IgD-negative memory B cell (primary cell): ENCODE measurements around the gene GPR162. TPM values are rescaled to one million over a fixed set of nuclear protein-coding genes. Genes with fewer than 3 reads are reported as not detected.

Experiments
- H3K27ac Mint-ChIP-seq, 3 donors: one replicate each; pipeline ENCODE4 v1.8.0; 2020 to 2022; ENCODE audit warnings: mild to moderate bottlenecking in 3 of 3, mixed read lengths in 3 of 3, moderate library complexity in 1 of 3
- H3K27me3 Mint-ChIP-seq: one replicate; pipeline ENCODE4 v1.8.0; 2021; ENCODE audit warnings: mixed read lengths
- H3K36me3 Mint-ChIP-seq: one replicate; pipeline ENCODE4 v1.8.0; 2020; ENCODE audit warnings: mild to moderate bottlenecking, mixed read lengths
- H3K4me1 Mint-ChIP-seq, 3 donors: one replicate each; pipeline ENCODE4 v1.8.0; 2020 to 2022; ENCODE audit warnings: mixed read lengths in 3 of 3, mild to moderate bottlenecking in 1 of 3
- H3K4me3 Mint-ChIP-seq, 4 donors: one replicate each; pipeline ENCODE4 v1.8.0; 2020 to 2022; ENCODE audit warnings: mild to moderate bottlenecking in 4 of 4, mixed read lengths in 4 of 4, moderate library complexity in 3 of 4
- H3K9me3 Mint-ChIP-seq, 3 donors: one replicate each; pipeline ENCODE4 v1.8.0; 2020 to 2021; ENCODE audit warnings: mixed read lengths in 3 of 3, mild to moderate bottlenecking in 1 of 3
- polyA plus RNA-seq: library from polyadenylated mRNA; unstranded; fragments of 300-500 nt; fragmentation: Illumina TruSeq; gene quantifications from one replicate; pipeline ENCODE4 v1.2.3, GENCODE V29; 2021

The GPR162 gene
- polyA plus RNA-seq, 1 donor from 2014 or later = not detected

- Mint-ChIP-seq H3K27ac (peak overlapping the region in 1 of 3 donors; percentile 36), H3K27me3 (peaks cover 42% of the 10 kb centered on the region), H3K36me3 (peaks cover 3% of the 10 kb centered on the region)
Measured at GRCh38 chr12:6830999-6831398, 9.4 kb downstream of the GPR162 start.

GRCh38 chr12:6831450-6831995 is 9.9 kb downstream of the GPR162 start:
- Mint-ChIP-seq H3K27me3 (peaks cover 38% of the 10 kb centered on the region), H3K27ac (no peak overlapping the region), H3K4me1 (peaks cover 0 to 13% (median 9%) of the 10 kb centered on the region in 3 donors), H3K9me3 (no peaks in the 10 kb centered on the region), H3K36me3 (peaks cover 3% of the 10 kb centered on the region), H3K4me3 (no peak overlapping the region)

More at GRCh38 chr12:6830999-6831398, 9.4 kb downstream of the GPR162 start:
- no peaks in the 10 kb centered on the region for H3K9me3 Mint-ChIP-seq
- peak overlapping the region in 2 of 4 donors; percentile 12 to 30 for H3K4me3 Mint-ChIP-seq
- H3K4me1 Mint-ChIP-seq = peaks cover 0 to 11% (median 9%) of the 10 kb centered on the region in 3 donors

GRCh38 chr12:6832125-6832524 is 10.5 kb downstream of the GPR162 start:
- Mint-ChIP-seq H3K27me3 (peaks cover 32% of the 10 kb centered on the region), H3K27ac (no peak overlapping the region), H3K9me3 (no peaks in the 10 kb centered on the region), H3K4me1 (peaks cover 0 to 13% (median 9%) of the 10 kb centered on the region in 3 donors), H3K4me3 (no peak overlapping the region), H3K36me3 (peaks cover 3% of the 10 kb centered on the region)

- Mint-ChIP-seq H3K4me3 (peak overlapping the region in 1 of 4 donors; percentile 22), H3K27me3 (peaks cover 24% of the 10 kb centered on the region), H3K9me3 (no peaks in the 10 kb centered on the region), H3K36me3 (peaks cover 1% of the 10 kb centered on the region), H3K4me1 (peaks cover 3 to 8% (median 3%) of the 10 kb centered on the region in 3 donors), H3K27ac (no peak overlapping the region)
Measured at GRCh38 chr12:6833189-6833890, 11.7 kb downstream of the GPR162 start.

GRCh38 chr12:6834254-6834653 is 12.6 kb downstream of the GPR162 start:
- H3K27ac Mint-ChIP-seq = no peak overlapping the region
- no peaks in the 10 kb centered on the region for H3K9me3 Mint-ChIP-seq
- H3K4me3 Mint-ChIP-seq = no peak overlapping the region
- peaks cover 1% of the 10 kb centered on the region for H3K36me3 Mint-ChIP-seq
- H3K27me3 Mint-ChIP-seq = peaks cover 20% of the 10 kb centered on the region
- H3K4me1 Mint-ChIP-seq = peaks cover 4 to 7% (median 5%) of the 10 kb centered on the region in 3 donors

- no peaks in the 10 kb centered on the region for H3K9me3 Mint-ChIP-seq
- H3K4me3 Mint-ChIP-seq = no peak overlapping the region
- H3K36me3 Mint-ChIP-seq = peaks cover 1% of the 10 kb centered on the region
- H3K4me1 Mint-ChIP-seq = peaks cover 5 to 10% (median 9%) of the 10 kb centered on the region in 3 donors
- H3K27me3 Mint-ChIP-seq = peaks cover 15% of the 10 kb centered on the region
- H3K27ac Mint-ChIP-seq = no peak overlapping the region
Measured at GRCh38 chr12:6834873-6835272, 13.3 kb downstream of the GPR162 start.

GRCh38 chr12:6836851-6837250 is 15.2 kb downstream of the GPR162 start:
- Mint-ChIP-seq H3K36me3 (no peaks in the 10 kb centered on the region), H3K4me1 (peaks cover 10 to 15% (median 14%) of the 10 kb centered on the region in 3 donors), H3K27ac (no peak overlapping the region), H3K9me3 (no peaks in the 10 kb centered on the region), H3K4me3 (no peak overlapping the region), H3K27me3 (peaks cover 4% of the 10 kb centered on the region)

- no peaks in the 10 kb centered on the region for H3K9me3 Mint-ChIP-seq
- peaks cover 2% of the 10 kb centered on the region for H3K27me3 Mint-ChIP-seq
- H3K4me3 Mint-ChIP-seq = no peak overlapping the region
- H3K36me3 Mint-ChIP-seq = no peaks in the 10 kb centered on the region
- H3K27ac Mint-ChIP-seq = no peak overlapping the region
- H3K4me1 Mint-ChIP-seq = peaks cover 10 to 15% (median 14%) of the 10 kb centered on the region in 3 donors
Measured at GRCh38 chr12:6837370-6838060, 15.9 kb downstream of the GPR162 start.

- Mint-ChIP-seq H3K4me3 (no peak overlapping the region), H3K9me3 (no peaks in the 10 kb centered on the region), H3K36me3 (no peaks in the 10 kb centered on the region), H3K27me3 (peaks cover 2% of the 10 kb centered on the region), H3K27ac (no peak overlapping the region), H3K4me1 (peaks cover 10 to 15% (median 14%) of the 10 kb centered on the region in 3 donors)
Measured at GRCh38 chr12:6838854-6839253, 17.2 kb downstream of the GPR162 start.

GRCh38 chr12:6839482-6840201 is 18.0 kb downstream of the GPR162 start:
- Mint-ChIP-seq H3K4me1 (peaks cover 10 to 15% (median 14%) of the 10 kb centered on the region in 3 donors), H3K9me3 (no peaks in the 10 kb centered on the region), H3K27me3 (peaks cover 2% of the 10 kb centered on the region), H3K4me3 (peak overlapping the region in 2 of 4 donors; percentile 67 to 85), H3K36me3 (no peaks in the 10 kb centered on the region), H3K27ac (peak overlapping the region in 2 of 3 donors; percentile 23 to 59)

- H3K27ac Mint-ChIP-seq = peak overlapping the region in 2 of 3 donors; percentile 23 to 78
- H3K4me3 Mint-ChIP-seq = peak overlapping the region in 2 of 4 donors; percentile 67 to 85
- H3K4me1 Mint-ChIP-seq = peaks cover 10 to 15% (median 14%) of the 10 kb centered on the region in 3 donors
- no peaks in the 10 kb centered on the region for H3K27me3 Mint-ChIP-seq
- no peaks in the 10 kb centered on the region for H3K9me3 Mint-ChIP-seq
- no peaks in the 10 kb centered on the region for H3K36me3 Mint-ChIP-seq
Measured at GRCh38 chr12:6840330-6840729, 18.7 kb downstream of the GPR162 start.

GRCh38 chr12:6840761-6841515 is 19.3 kb downstream of the GPR162 start, which contains the start of gene GNB3:
Gene GNB3, plus strand, starts transcription at chr12:6840925. Its CDS starts 363 bp downstream, at chr12:6841288.
- no peaks in the 10 kb centered on the region for H3K27me3 Mint-ChIP-seq
- peak within 1 kb of the TSS in 2 of 4 donors; percentile 67 to 85 for H3K4me3 Mint-ChIP-seq
- H3K9me3 Mint-ChIP-seq = no peaks in the 10 kb centered on the region

GRCh38 chr12:6842075-6842474 is 20.5 kb downstream of the GPR162 start:
- Mint-ChIP-seq H3K4me1 (peaks cover 10 to 14% (median 12%) of the 10 kb centered on the region in 3 donors), H3K27me3 (no peaks in the 10 kb centered on the region), H3K9me3 (no peaks in the 10 kb centered on the region), H3K27ac (no peak overlapping the region), H3K36me3 (no peaks in the 10 kb centered on the region), H3K4me3 (no peak overlapping the region)

More at GRCh38 chr12:6840761-6841515, 19.3 kb downstream of the GPR162 start, which contains the start of gene GNB3:
- Mint-ChIP-seq H3K4me1 (peaks cover 10 to 14% (median 12%) of the 10 kb centered on the region in 3 donors), H3K36me3 (no peaks in the 10 kb centered on the region), H3K27ac (peak within 1 kb of the TSS in 2 of 3 donors; percentile 23 to 78)
